ENCODE results near the gene BRI3.

- TF ChIP-seq ZNF704 (CRISPR knock-in tag; IDR thresholded peaks at IDR 0.05; ENCODE audit: borderline replicate concordance): no peak
- TF ChIP-seq EP300 (IDR thresholded peaks at IDR 0.05; ENCODE audit: low read depth in 2 of 2, low read length in 2 of 2): no peak
- TF ChIP-seq EP300 (CRISPR knock-in tag; IDR thresholded peaks at IDR 0.05; ENCODE audit: borderline replicate concordance): no peak
- TF ChIP-seq ZSCAN29 (CRISPR knock-in tag; conservative IDR thresholded peaks at IDR 0.05): no peak
- TF ChIP-seq FOXK1 (CRISPR knock-in tag; IDR thresholded peaks at IDR 0.05; ENCODE audit: borderline replicate concordance, low read depth): no peak
- TF ChIP-seq ZBTB2 (CRISPR knock-in tag; IDR thresholded peaks at IDR 0.05; ENCODE audit: low read depth): no peak
- no peak for TF ChIP-seq ATF2 (CRISPR knock-in tag; IDR thresholded peaks at IDR 0.05)
- TF ChIP-seq MYC (CRISPR knock-in tag; IDR thresholded peaks at IDR 0.05; ENCODE audit: borderline replicate concordance): no peak
- TF ChIP-seq SRSF4 (IDR thresholded peaks at IDR 0.05; ENCODE audit: low read depth, low read length, poor library complexity, severe bottlenecking): no peak
- no peak for TF ChIP-seq JUN (CRISPR knock-in tag; IDR thresholded peaks at IDR 0.05)
- TF ChIP-seq NFRKB (IDR thresholded peaks at IDR 0.05): no peak
- no peak for TF ChIP-seq KLF12 (CRISPR knock-in tag; IDR thresholded peaks at IDR 0.05; ENCODE audit: borderline replicate concordance)
- TF ChIP-seq DDIT3 (CRISPR knock-in tag; IDR thresholded peaks at IDR 0.05): no peak
Observed at GRCh38 chr7:98232263-98232585, 49.3 kb upstream of the BRI3 start.
